ENCODE results near the gene GTF3C6. TPM values are rescaled to one million over a fixed set of nuclear protein-coding genes. Genes with fewer than 3 reads are reported as not detected.

GTF3C6 gene, protein sequence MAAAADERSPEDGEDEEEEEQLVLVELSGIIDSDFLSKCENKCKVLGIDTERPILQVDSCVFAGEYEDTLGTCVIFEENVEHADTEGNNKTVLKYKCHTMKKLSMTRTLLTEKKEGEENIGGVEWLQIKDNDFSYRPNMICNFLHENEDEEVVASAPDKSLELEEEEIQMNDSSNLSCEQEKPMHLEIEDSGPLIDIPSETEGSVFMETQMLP
- total RNA-seq (2022; extraction: Qiagen RNA extraction; ENCODE audit: low read depth), result 73.1 to 118 TPM (median 84.1 TPM) in 5 replicates

DNA sequence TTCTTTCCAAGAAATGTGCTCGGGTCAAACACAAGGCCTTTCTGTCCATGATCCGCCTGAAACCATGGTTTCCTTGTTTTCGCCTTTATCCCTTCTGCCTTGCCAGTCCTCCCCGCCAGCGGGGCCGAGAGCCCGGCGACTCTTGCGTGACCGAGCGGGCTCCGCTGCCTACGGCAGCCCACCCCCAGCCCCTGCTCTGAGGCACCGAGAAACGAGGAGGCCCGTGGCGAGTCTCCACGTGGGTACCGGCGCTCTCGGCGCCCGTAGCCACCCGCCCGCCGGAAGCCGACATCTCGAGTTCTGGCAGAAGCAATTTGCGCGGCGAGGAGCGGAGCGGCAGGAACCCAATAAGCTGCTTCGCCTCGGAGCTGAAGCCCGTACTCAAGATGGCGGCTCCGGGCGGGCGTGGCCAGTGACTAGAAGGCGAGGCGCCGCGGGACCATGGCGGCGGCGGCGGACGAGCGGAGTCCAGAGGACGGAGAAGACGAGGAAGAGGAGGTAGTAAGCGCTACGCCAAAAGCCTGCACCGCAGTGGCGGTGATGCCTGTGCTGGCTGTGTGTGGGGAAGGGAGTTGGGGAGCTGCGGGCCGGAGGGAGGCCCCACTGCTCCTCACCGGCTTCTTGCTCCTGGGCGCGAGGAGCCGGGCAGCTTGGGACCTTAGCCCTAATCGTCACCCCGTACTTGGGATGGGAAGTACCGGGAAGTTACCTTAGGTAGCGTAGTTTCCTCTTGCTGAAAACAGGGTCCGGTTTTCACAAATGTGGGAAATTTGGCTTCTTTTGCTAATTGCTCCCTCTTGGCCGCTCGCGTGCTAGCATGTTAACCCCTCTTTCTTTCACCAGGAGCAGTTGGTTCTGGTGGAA lies at the start of gene GTF3C6:
Gene GTF3C6 (plus strand): TSS at position 378 of the 864 bp plus-strand sequence. CDS start 64 bp downstream, at position 442.

Other genes starting within 250 kb of the GTF3C6 start
- gene CDK19, start 143.2 kb upstream of the GTF3C6 start, total RNA-seq (2022; extraction: Qiagen RNA extraction; ENCODE audit: low read depth), result 2.7 to 5.5 TPM (median 4.9 TPM) in 5 replicates
- 120 to 170 TPM (median 140 TPM) in 5 replicates for gene AMD1, start 83.9 kb upstream of the GTF3C6 start, total RNA-seq (2022; extraction: Qiagen RNA extraction; ENCODE audit: low read depth)
- gene RPF2, start 23.3 kb downstream of the GTF3C6 start, total RNA-seq (2022; extraction: Qiagen RNA extraction; ENCODE audit: low read depth), result 24.8 to 57.4 TPM (median 26.7 TPM) in 5 replicates
- gene SLC16A10, start 128.8 kb downstream of the GTF3C6 start, total RNA-seq (2022; extraction: Qiagen RNA extraction; ENCODE audit: low read depth), result 0.08 to 0.51 TPM (median 0.34 TPM) in 5 replicates

Data from A549 treated with ZK216348 at 1 μM for 4 hours (cell line).